A673 (cell line): Measurements from ENCODE around the gene CENPM. TPM values are rescaled to one million over a fixed set of nuclear protein-coding genes. Genes with fewer than 3 reads are reported as not detected.

Experiments
- BruUV-seq: library from RNA; stranded (reverse); fragments of 400-500 nt; replicated peaks from 2 replicates; lab custom pipeline; 2021; lab: Mats Ljungman, UMichigan
- CTCF ChIA-PET: fragments of 300-600 bp; sonication (Branson Sonifier 250); formaldehyde crosslinking; loops from one replicate; lab custom pipeline; 2022; ENCODE audit warnings: antibody characterized with exemption; lab: Charles Lee
- POLR2A ChIA-PET: fragments of 300-600 bp; sonication (Branson Sonifier 250); formaldehyde crosslinking; loops from one replicate; lab custom pipeline; 2022; ENCODE audit warnings: antibody characterized with exemption; ENCODE audit not compliant: low non-redundant PET; lab: Charles Lee
- DNase-seq: peaks from one replicate; pipeline ENCODE4 v3.0.0-alpha.2; 2015; ENCODE audit warnings: low spot score
- H3K27ac ChIP-seq: fragments of 200-600 bp; sonication (generic); 2 replicates; pipeline ENCODE4 v1.5.1; 2016; ENCODE audit warnings: mixed run types, low read depth, mild to moderate bottlenecking, mixed read lengths, antibody characterized with exemption, low read length; ENCODE audit not compliant: poor library complexity, severe bottlenecking
- H3K27me3 ChIP-seq: fragments of 200-600 bp; sonication (generic); replicated peaks from 2 replicates; pipeline ENCODE4 v1.6.1; 2017; ENCODE audit warnings: mixed run types, low read depth, mild to moderate bottlenecking, mixed read lengths, antibody characterized with exemption, low read length; ENCODE audit not compliant: insufficient read depth, poor library complexity
- H3K36me3 ChIP-seq: fragments of 200-600 bp; sonication (generic); 2 replicates; pipeline ENCODE4 v1.6.1; 2016; ENCODE audit warnings: mixed run types, mild to moderate bottlenecking, mixed read lengths, antibody characterized with exemption, low read length; ENCODE audit not compliant: insufficient read depth, poor library complexity, severe bottlenecking
- H3K4me1 ChIP-seq: fragments of 200-600 bp; sonication (generic); 2 replicates; pipeline ENCODE4 v1.6.1; 2017; ENCODE audit warnings: mixed run types, mild to moderate bottlenecking, mixed read lengths, antibody characterized with exemption, low read length; ENCODE audit not compliant: insufficient read depth, poor library complexity, severe bottlenecking
- H3K4me3 ChIP-seq: fragments of 200-600 bp; sonication (generic); 2 replicates; pipeline ENCODE4 v1.5.1; 2016; ENCODE audit warnings: low read depth, mixed run types, mild to moderate bottlenecking, mixed read lengths, low read length; ENCODE audit not compliant: poor library complexity, severe bottlenecking
- H3K9me3 ChIP-seq: fragments of 200-600 bp; sonication (generic); 2 replicates; pipeline ENCODE4 v1.6.1; 2016; ENCODE audit warnings: mixed run types, low read depth, mild to moderate bottlenecking, mixed read lengths, antibody characterized with exemption, low read length; ENCODE audit not compliant: poor library complexity, severe bottlenecking
- CTCF ChIP-seq: fragments of 300-800, 200-600 bp; sonication (generic); conservative IDR thresholded peaks from 2 replicates; pipeline ENCODE4 v1.5.1; 2017; ENCODE audit warnings: low read depth, mild to moderate bottlenecking, antibody characterized with exemption, low read length, moderate library complexity, mixed read lengths
- EZH2 ChIP-seq: fragments of 200-600 bp; sonication (generic); IDR thresholded peaks from 2 replicates; pipeline ENCODE4 v1.6.1; 2017; ENCODE audit warnings: borderline replicate concordance, low read depth, mild to moderate bottlenecking, mixed read lengths, antibody characterized with exemption, low read length; ENCODE audit not compliant: poor library complexity, severe bottlenecking
- intact Hi-C: fragments of 100-400 bp; cut with micrococcal nuclease; formaldehyde crosslinking; loops from one replicate; pipeline ENCODE4 v1.10.0; 2022; ENCODE audit not compliant: unreplicated experiment
- total RNA-seq: library from RNA; stranded (reverse); gene quantifications from 2 replicates; pipeline ENCODE4 v1.2.3, GENCODE V29; 2021

Gene CENPM
- total RNA-seq, 1 experiment from 2014 or later = 67.2 TPM

- H3K27ac ChIP-seq = no peak overlapping the region
- BruUV-seq = no TSS peak
- H3K9me3 ChIP-seq = no peaks in the 10 kb centered on the region
- POLR2A ChIA-PET = no interaction called here
- peaks cover 87% of the 10 kb centered on the region for H3K36me3 ChIP-seq
- H3K4me1 ChIP-seq = no peaks in the 10 kb centered on the region
- no peak for DNase-seq
- intact Hi-C loops = no loop called here
- CTCF ChIA-PET = no interaction called here
- no peaks in the 10 kb centered on the region for H3K27me3 ChIP-seq
- no peak for TF ChIP-seq CTCF
- no peak for TF ChIP-seq EZH2
- no peak overlapping the region for H3K4me3 ChIP-seq
Observed at GRCh38 chr22:41902016-41902415, 44.9 kb downstream of the CENPM start.

- POLR2A ChIA-PET = no interaction called here
Observed at GRCh38 chr22:41900652-41901312, 46.2 kb downstream of the CENPM start.

GRCh38 chr22:41899992-41900651 is 46.8 kb downstream of the CENPM start:
- no TSS peak for BruUV-seq
- Histone ChIP-seq H3K9me3 (no peaks in the 10 kb centered on the region), H3K36me3 (peaks cover 86% of the 10 kb centered on the region), H3K4me1 (no peaks in the 10 kb centered on the region), H3K27ac (no peak overlapping the region), H3K27me3 (no peaks in the 10 kb centered on the region), H3K4me3 (no peak overlapping the region)
- no peak for TF ChIP-seq CTCF
- TF ChIP-seq EZH2 = no peak
- POLR2A ChIA-PET = no interaction called here
- CTCF ChIA-PET = no interaction called here
- no peak for DNase-seq
- intact Hi-C loops = no loop called here

More at GRCh38 chr22:41900652-41901312, 46.2 kb downstream of the CENPM start:
- no peaks in the 10 kb centered on the region for H3K4me1 ChIP-seq
- CTCF ChIA-PET = no interaction called here
- no TSS peak for BruUV-seq
- intact Hi-C loops = no loop called here
- no peaks in the 10 kb centered on the region for H3K9me3 ChIP-seq
- no peak for DNase-seq
- TF ChIP-seq CTCF (no peak), EZH2 (no peak)
- H3K36me3 ChIP-seq = peaks cover 87% of the 10 kb centered on the region
- H3K4me3 ChIP-seq = no peak overlapping the region
- no peaks in the 10 kb centered on the region for H3K27me3 ChIP-seq
- H3K27ac ChIP-seq = no peak overlapping the region
